GM23338 (cell line): ENCODE data around the gene MANEAL.
A peak's percentile ranks its signal among the peaks of the same experiment; 100 is the strongest.

ENCODE experiments used
- CREB1 ChIP-seq: fragments of 250-450 bp; sonication (Bioruptor Pico); IDR thresholded peaks from 2 replicates; pipeline ENCODE4 v1.5.0; 2020; ENCODE audit warnings: low read depth, mild to moderate bottlenecking, moderate library complexity
- EZH2 ChIP-seq: fragments of 200-600 bp; sonication (generic); IDR thresholded peaks from one replicate; pipeline ENCODE4 v1.8.0; 2017; ENCODE audit warnings: antibody characterized with exemption, mild to moderate bottlenecking, low read depth; ENCODE audit not compliant: unreplicated experiment
- EZH2phosphoT487 ChIP-seq: fragments of 200-600 bp; sonication (generic); IDR thresholded peaks from one replicate; pipeline ENCODE4 v1.8.1; 2018; ENCODE audit warnings: antibody characterized with exemption; ENCODE audit not compliant: unreplicated experiment
- JUNB ChIP-seq: IDR thresholded peaks from one replicate; pipeline ENCODE4 v1.6.1; 2016; ENCODE audit warnings: antibody characterized with exemption; ENCODE audit not compliant: unreplicated experiment
- POLR2AphosphoS5 ChIP-seq: IDR thresholded peaks from 2 replicates; pipeline ENCODE4 v1.6.1; 2016; ENCODE audit warnings: antibody characterized with exemption, low read depth
- STAT1 ChIP-seq: IDR thresholded peaks from one replicate; pipeline ENCODE4 v1.6.1; 2016; ENCODE audit warnings: antibody characterized with exemption; ENCODE audit not compliant: unreplicated experiment
- ZNF114 ChIP-seq: fragments of 250-450 bp; sonication (Bioruptor Pico); IDR thresholded peaks from 2 replicates; pipeline ENCODE4 v1.5.0; 2020; ENCODE audit warnings: mild to moderate bottlenecking, moderate library complexity
- ZNF331 ChIP-seq: fragments of 250-450 bp; sonication (Bioruptor Pico); IDR thresholded peaks from 2 replicates; pipeline ENCODE4 v1.5.0; 2020; ENCODE audit warnings: low read depth, mild to moderate bottlenecking, moderate library complexity
- TF ChIP-seq, protein P1 (sequence below), 2 experiments: fragments of 200-600 bp in 1 of 2; sonication (generic) in 1 of 2; conservative IDR thresholded peaks; 2 replicates each; pipeline versions ENCODE4 v1.5.1 to v1.6.1; 2016 to 2017; ENCODE audit warnings: antibody characterized with exemption in 2 of 2, low read depth in 2 of 2, mild to moderate bottlenecking in 2 of 2, moderate library complexity in 1 of 2
- TF ChIP-seq, protein P2 (sequence below): IDR thresholded peaks from one replicate; pipeline ENCODE4 v1.6.1; 2018; ENCODE audit warnings: antibody characterized with exemption; ENCODE audit not compliant: unreplicated experiment
- TF ChIP-seq, protein P3 (sequence below): IDR thresholded peaks from 2 replicates; pipeline ENCODE4 v1.6.1; 2016; ENCODE audit warnings: antibody characterized with exemption
- TF ChIP-seq, protein P4 (sequence below): fragments of 250-450 bp; sonication (Bioruptor Pico); IDR thresholded peaks from 2 replicates; pipeline ENCODE4 v1.5.0; 2020; ENCODE audit warnings: mild to moderate bottlenecking, moderate library complexity

DNA sequence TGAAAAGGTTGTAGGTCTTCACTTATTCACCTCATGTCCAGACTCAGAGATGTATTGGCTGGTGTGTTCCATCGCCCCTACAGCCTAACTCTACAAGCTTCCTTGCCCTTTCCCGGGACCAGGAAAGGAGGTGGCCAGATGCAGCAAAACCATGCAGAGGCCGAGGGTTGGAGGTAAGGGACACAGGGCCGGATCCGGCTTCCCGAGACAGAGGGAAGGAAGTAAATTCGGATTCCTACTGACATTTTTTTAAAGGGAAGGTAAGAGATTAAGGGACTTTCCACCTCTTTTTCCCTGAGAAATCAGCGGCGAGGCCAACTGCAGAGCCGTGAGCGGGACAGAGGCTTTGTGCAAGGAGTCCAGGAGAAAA, 41.4 kb upstream of the MANEAL start:
- TF ChIP-seq JUNB (no peak), POLR2AphosphoS5 (no peak), EZH2phosphoT487 (peak; percentile 53), EZH2 (peak; percentile 64), CREB1 (CRISPR knock-in tag) (no peak), ZNF114 (CRISPR knock-in tag) (no peak), ZNF331 (CRISPR knock-in tag) (no peak), STAT1 (no peak)
- TF ChIP-seq, protein P1, sequence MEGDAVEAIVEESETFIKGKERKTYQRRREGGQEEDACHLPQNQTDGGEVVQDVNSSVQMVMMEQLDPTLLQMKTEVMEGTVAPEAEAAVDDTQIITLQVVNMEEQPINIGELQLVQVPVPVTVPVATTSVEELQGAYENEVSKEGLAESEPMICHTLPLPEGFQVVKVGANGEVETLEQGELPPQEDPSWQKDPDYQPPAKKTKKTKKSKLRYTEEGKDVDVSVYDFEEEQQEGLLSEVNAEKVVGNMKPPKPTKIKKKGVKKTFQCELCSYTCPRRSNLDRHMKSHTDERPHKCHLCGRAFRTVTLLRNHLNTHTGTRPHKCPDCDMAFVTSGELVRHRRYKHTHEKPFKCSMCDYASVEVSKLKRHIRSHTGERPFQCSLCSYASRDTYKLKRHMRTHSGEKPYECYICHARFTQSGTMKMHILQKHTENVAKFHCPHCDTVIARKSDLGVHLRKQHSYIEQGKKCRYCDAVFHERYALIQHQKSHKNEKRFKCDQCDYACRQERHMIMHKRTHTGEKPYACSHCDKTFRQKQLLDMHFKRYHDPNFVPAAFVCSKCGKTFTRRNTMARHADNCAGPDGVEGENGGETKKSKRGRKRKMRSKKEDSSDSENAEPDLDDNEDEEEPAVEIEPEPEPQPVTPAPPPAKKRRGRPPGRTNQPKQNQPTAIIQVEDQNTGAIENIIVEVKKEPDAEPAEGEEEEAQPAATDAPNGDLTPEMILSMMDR (conservative IDR thresholded peaks at IDR 0.05; ENCODE audit: low read depth in 2 of 2) = no peak
- TF ChIP-seq, protein P2, sequence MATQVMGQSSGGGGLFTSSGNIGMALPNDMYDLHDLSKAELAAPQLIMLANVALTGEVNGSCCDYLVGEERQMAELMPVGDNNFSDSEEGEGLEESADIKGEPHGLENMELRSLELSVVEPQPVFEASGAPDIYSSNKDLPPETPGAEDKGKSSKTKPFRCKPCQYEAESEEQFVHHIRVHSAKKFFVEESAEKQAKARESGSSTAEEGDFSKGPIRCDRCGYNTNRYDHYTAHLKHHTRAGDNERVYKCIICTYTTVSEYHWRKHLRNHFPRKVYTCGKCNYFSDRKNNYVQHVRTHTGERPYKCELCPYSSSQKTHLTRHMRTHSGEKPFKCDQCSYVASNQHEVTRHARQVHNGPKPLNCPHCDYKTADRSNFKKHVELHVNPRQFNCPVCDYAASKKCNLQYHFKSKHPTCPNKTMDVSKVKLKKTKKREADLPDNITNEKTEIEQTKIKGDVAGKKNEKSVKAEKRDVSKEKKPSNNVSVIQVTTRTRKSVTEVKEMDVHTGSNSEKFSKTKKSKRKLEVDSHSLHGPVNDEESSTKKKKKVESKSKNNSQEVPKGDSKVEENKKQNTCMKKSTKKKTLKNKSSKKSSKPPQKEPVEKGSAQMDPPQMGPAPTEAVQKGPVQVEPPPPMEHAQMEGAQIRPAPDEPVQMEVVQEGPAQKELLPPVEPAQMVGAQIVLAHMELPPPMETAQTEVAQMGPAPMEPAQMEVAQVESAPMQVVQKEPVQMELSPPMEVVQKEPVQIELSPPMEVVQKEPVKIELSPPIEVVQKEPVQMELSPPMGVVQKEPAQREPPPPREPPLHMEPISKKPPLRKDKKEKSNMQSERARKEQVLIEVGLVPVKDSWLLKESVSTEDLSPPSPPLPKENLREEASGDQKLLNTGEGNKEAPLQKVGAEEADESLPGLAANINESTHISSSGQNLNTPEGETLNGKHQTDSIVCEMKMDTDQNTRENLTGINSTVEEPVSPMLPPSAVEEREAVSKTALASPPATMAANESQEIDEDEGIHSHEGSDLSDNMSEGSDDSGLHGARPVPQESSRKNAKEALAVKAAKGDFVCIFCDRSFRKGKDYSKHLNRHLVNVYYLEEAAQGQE = no peak
- TF ChIP-seq, protein P3, sequence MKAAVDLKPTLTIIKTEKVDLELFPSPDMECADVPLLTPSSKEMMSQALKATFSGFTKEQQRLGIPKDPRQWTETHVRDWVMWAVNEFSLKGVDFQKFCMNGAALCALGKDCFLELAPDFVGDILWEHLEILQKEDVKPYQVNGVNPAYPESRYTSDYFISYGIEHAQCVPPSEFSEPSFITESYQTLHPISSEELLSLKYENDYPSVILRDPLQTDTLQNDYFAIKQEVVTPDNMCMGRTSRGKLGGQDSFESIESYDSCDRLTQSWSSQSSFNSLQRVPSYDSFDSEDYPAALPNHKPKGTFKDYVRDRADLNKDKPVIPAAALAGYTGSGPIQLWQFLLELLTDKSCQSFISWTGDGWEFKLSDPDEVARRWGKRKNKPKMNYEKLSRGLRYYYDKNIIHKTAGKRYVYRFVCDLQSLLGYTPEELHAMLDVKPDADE = no peak
- TF ChIP-seq, protein P4, sequence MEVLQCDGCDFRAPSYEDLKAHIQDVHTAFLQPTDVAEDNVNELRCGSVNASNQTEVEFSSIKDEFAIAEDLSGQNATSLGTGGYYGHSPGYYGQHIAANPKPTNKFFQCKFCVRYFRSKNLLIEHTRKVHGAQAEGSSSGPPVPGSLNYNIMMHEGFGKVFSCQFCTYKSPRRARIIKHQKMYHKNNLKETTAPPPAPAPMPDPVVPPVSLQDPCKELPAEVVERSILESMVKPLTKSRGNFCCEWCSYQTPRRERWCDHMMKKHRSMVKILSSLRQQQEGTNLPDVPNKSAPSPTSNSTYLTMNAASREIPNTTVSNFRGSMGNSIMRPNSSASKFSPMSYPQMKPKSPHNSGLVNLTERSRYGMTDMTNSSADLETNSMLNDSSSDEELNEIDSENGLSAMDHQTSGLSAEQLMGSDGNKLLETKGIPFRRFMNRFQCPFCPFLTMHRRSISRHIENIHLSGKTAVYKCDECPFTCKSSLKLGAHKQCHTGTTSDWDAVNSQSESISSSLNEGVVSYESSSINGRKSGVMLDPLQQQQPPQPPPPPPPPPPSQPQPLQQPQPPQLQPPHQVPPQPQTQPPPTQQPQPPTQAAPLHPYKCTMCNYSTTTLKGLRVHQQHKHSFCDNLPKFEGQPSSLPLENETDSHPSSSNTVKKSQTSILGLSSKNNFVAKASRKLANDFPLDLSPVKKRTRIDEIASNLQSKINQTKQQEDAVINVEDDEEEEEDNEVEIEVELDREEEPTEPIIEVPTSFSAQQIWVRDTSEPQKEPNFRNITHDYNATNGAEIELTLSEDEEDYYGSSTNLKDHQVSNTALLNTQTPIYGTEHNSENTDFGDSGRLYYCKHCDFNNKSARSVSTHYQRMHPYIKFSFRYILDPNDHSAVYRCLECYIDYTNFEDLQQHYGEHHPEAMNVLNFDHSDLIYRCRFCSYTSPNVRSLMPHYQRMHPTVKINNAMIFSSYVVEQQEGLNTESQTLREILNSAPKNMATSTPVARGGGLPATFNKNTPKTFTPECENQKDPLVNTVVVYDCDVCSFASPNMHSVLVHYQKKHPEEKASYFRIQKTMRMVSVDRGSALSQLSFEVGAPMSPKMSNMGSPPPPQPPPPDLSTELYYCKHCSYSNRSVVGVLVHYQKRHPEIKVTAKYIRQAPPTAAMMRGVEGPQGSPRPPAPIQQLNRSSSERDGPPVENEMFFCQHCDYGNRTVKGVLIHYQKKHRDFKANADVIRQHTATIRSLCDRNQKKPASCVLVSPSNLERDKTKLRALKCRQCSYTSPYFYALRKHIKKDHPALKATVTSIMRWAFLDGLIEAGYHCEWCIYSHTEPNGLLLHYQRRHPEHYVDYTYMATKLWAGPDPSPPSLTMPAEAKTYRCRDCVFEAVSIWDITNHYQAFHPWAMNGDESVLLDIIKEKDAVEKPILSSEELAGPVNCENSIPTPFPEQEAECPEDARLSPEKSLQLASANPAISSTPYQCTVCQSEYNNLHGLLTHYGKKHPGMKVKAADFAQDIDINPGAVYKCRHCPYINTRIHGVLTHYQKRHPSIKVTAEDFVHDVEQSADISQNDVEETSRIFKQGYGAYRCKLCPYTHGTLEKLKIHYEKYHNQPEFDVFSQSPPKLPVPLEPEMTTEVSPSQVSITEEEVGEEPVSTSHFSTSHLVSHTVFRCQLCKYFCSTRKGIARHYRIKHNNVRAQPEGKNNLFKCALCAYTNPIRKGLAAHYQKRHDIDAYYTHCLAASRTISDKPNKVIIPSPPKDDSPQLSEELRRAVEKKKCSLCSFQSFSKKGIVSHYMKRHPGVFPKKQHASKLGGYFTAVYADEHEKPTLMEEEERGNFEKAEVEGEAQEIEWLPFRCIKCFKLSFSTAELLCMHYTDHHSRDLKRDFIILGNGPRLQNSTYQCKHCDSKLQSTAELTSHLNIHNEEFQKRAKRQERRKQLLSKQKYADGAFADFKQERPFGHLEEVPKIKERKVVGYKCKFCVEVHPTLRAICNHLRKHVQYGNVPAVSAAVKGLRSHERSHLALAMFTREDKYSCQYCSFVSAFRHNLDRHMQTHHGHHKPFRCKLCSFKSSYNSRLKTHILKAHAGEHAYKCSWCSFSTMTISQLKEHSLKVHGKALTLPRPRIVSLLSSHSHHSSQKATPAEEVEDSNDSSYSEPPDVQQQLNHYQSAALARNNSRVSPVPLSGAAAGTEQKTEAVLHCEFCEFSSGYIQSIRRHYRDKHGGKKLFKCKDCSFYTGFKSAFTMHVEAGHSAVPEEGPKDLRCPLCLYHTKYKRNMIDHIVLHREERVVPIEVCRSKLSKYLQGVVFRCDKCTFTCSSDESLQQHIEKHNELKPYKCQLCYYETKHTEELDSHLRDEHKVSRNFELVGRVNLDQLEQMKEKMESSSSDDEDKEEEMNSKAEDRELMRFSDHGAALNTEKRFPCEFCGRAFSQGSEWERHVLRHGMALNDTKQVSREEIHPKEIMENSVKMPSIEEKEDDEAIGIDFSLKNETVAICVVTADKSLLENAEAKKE = no peak
